HUES48 (cell line): ENCODE measurements around the gene SERPINE1.

ENCODE experiments used
- H3K27ac ChIP-seq: one replicate; pipeline ENCODE4 v1.7.0; 2013; ENCODE audit warnings: low read depth, low read length, inconsistent platforms
- H3K27me3 ChIP-seq: 2 replicates; pipeline ENCODE4 v1.6.1; 2013; ENCODE audit warnings: mild to moderate bottlenecking, low read length; ENCODE audit not compliant: control insufficient read depth, insufficient read depth
- H3K36me3 ChIP-seq: 2 replicates; pipeline ENCODE4 v1.6.1; 2013; ENCODE audit warnings: low read length; ENCODE audit not compliant: control insufficient read depth, insufficient read depth
- H3K4me1 ChIP-seq: 2 replicates; pipeline ENCODE4 v1.6.1; 2013; ENCODE audit warnings: mild to moderate bottlenecking, low read length; ENCODE audit not compliant: control insufficient read depth, insufficient read depth
- H3K4me3 ChIP-seq: 2 replicates; pipeline ENCODE4 v1.5.1; 2013; ENCODE audit warnings: mild to moderate bottlenecking, low read depth, low read length
- H3K9ac ChIP-seq: 2 replicates; pipeline ENCODE4 v1.6.1; 2013; ENCODE audit warnings: mild to moderate bottlenecking, low read depth, low read length, moderate library complexity
- H3K9me3 ChIP-seq: 2 replicates; pipeline ENCODE4 v1.6.1; 2013; ENCODE audit warnings: low read length; ENCODE audit not compliant: control insufficient read depth, insufficient read depth

SERPINE1 gene

DNA sequence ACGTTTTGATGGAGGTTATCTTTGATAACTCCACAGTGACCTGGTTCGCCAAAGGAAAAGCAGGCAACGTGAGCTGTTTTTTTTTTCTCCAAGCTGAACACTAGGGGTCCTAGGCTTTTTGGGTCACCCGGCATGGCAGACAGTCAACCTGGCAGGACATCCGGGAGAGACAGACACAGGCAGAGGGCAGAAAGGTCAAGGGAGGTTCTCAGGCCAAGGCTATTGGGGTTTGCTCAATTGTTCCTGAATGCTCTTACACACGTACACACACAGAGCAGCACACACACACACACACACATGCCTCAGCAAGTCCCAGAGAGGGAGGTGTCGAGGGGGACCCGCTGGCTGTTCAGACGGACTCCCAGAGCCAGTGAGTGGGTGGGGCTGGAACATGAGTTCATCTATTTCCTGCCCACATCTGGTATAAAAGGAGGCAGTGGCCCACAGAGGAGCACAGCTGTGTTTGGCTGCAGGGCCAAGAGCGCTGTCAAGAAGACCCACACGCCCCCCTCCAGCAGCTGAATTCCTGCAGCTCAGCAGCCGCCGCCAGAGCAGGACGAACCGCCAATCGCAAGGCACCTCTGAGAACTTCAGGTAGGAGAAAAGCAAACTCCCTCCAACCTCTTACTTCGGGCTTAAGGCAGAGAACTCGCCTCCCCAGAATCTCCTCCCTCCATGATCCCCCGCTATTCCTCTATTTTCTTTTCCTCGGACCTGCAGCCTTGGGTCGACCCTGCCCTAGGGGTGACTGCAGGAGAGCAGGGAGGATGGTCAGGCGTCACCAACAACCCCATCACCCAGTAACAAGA lies at the start of gene SERPINE1:
Gene SERPINE1, plus strand, starts transcription at position 454 of the 809 bp plus-strand sequence. CDS start 1,290 bp downstream, outside the sequence.
- H3K9me3 ChIP-seq = no peaks in the 10 kb centered on the region
- H3K4me3 ChIP-seq = 0 out of 2 replicates have a peak within 1 kb of the TSS, but pooled peaks have one; percentile 12
- no peak within 1 kb of the TSS for H3K9ac ChIP-seq
- no peaks in the 10 kb centered on the region for H3K36me3 ChIP-seq
- H3K27ac ChIP-seq = peak within 1 kb of the TSS; percentile 11
- H3K4me1 ChIP-seq = peaks cover 23% of the 10 kb centered on the region
- H3K27me3 ChIP-seq = no peaks in the 10 kb centered on the region

DNA sequence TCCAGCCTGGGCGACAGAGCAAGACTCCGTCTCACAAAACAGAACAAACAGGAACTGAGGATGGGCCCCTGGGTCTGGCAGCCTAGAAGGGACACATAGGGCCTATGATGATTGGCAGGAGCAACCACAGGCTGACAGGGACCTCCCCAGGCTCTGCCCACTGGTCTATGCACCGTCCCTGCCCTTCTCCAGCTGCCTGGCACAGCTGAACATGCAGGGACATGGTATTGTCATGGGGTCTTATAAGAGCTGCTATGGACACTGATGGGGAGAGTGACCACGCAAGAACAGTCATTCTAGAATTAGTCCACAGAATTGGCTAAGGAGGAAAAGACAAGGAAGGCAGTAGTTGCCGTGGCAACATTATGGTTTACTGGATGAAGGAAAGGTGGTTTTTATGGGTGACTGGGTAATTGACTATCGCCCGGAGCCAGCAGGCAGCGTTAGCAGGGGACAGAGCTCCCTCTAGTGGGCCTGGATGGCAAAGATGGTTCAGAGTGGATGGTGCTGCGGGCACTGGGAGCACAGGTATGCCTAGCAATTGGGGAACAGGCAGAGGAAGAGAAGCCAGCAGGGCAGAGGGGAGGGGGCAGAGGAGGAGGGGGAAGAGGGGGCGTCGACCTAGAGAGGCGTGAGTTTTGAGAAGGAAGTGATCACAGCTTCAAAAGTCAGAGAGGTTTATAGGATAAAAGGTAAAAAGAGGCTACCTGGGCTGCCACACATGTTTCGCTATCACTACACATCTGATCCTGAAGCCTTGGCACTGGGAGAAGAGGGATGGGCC lies 49.4 kb upstream of the SERPINE1 start:
- H3K4me3 ChIP-seq = no peak overlapping the region

DNA sequence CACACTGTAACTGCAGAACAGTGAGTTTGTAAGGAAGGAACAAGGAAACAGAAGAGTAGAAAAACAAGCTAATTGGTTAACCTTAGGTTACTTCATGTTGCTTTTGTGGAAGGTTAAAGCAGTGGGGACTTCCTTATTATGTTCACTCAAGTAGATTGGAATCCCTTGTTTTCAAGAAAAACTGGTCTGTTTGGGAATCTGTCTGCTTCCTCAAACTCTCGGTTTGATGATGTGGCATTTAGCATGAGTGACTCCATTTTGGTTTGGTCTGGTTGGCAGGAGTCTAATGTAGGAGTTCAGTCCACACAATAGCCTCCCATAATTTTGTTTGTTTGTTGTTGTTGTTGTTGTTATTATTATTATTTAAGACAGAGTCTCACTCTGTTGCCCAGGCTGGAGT lies 45.5 kb upstream of the SERPINE1 start:
- H3K9me3 ChIP-seq = no peaks in the 10 kb centered on the region
- H3K4me3 ChIP-seq = no peak overlapping the region
- H3K27me3 ChIP-seq = no peaks in the 10 kb centered on the region
- H3K4me1 ChIP-seq = peaks cover 11% of the 10 kb centered on the region
- no peak overlapping the region for H3K9ac ChIP-seq
- no peaks in the 10 kb centered on the region for H3K36me3 ChIP-seq
- no peak overlapping the region for H3K27ac ChIP-seq

More for the DNA sequence above, 49.4 kb upstream of the SERPINE1 start:
- H3K27me3 ChIP-seq = no peaks in the 10 kb centered on the region
- H3K9me3 ChIP-seq = no peaks in the 10 kb centered on the region
- H3K9ac ChIP-seq = no peak overlapping the region
- no peaks in the 10 kb centered on the region; the same call in 1 of the 2 replicates for H3K4me1 ChIP-seq
- H3K27ac ChIP-seq = no peak overlapping the region
- H3K36me3 ChIP-seq = no peaks in the 10 kb centered on the region

DNA sequence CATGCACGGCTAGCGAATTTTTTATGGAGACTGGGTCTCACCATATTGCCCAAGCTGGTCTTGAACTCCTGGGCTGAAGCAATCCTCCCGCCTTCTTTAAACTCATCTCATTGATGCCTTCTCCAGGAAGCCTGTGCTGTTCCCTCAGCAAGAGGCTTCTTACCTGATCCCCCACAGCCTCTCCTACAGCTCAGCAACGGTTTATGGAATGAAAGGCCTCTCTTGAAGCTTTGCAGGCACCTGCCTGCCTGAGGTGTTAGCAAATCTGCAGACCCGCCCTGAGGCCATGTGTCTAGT lies 42.1 kb upstream of the SERPINE1 start:
- Histone ChIP-seq H3K27ac (peak overlapping the region; percentile 87), H3K4me3 (peak overlapping the region; percentile 75), H3K9ac (no peak overlapping the region), H3K36me3 (peaks cover 9% of the 10 kb centered on the region), H3K27me3 (no peaks in the 10 kb centered on the region), H3K4me1 (peaks cover 11% of the 10 kb centered on the region; the same call in 1 of the 2 replicates), H3K9me3 (no peaks in the 10 kb centered on the region)

DNA sequence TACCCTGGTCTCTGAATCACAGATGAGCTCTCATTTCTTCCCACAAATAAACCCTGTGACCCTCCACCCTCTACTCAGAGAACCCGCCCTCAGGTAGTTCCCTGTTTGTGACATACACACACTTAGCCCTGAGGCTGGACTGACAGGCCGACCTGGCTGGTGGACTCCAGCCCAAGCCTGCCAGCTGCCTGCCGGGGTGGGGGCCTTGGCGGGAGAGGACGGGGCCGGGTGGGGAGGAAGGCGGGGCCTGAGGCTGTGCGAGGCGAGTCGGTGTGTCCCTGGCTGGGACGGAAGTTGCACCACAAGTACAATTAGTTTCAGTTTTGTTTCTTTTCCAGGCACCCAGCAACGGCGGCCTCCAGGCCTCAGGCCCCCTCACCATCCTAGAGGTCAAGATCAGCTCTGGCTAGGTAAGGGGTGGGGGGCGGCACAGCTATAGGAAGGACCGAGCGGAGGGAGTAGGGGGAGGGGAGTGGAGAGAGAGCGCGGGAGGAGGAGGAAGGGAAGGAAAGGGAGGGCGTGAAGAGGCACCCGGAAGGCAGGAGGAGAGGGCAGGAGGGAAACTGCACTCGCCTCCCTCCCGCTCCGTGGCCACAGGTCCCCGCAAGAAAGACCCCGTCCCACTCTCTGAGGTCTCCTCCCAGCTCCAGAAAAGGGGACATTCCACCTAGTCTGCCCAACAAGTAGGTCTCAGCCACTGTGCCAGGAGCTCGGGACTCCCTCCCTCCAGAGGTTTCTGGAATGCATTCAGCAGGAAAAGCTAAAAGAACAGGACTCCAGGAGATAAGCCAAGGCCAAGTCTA lies 41.5 kb upstream of the SERPINE1 start, which contains the start of gene TRIM56:
Gene TRIM56, plus strand, starts transcription at position 320 of the 803 bp plus-strand sequence. CDS start 1,832 bp downstream, outside the sequence.
- no peaks in the 10 kb centered on the region for H3K9me3 ChIP-seq
- H3K27ac ChIP-seq = peak within 1 kb of the TSS; percentile 87
- peaks cover 9% of the 10 kb centered on the region for H3K36me3 ChIP-seq
- H3K27me3 ChIP-seq = no peaks in the 10 kb centered on the region
- H3K4me3 ChIP-seq = peak within 1 kb of the TSS; percentile 75
- H3K9ac ChIP-seq = peak within 1 kb of the TSS; percentile 71
- H3K4me1 ChIP-seq = peaks cover 11% of the 10 kb centered on the region; the same call in 1 of the 2 replicates

DNA sequence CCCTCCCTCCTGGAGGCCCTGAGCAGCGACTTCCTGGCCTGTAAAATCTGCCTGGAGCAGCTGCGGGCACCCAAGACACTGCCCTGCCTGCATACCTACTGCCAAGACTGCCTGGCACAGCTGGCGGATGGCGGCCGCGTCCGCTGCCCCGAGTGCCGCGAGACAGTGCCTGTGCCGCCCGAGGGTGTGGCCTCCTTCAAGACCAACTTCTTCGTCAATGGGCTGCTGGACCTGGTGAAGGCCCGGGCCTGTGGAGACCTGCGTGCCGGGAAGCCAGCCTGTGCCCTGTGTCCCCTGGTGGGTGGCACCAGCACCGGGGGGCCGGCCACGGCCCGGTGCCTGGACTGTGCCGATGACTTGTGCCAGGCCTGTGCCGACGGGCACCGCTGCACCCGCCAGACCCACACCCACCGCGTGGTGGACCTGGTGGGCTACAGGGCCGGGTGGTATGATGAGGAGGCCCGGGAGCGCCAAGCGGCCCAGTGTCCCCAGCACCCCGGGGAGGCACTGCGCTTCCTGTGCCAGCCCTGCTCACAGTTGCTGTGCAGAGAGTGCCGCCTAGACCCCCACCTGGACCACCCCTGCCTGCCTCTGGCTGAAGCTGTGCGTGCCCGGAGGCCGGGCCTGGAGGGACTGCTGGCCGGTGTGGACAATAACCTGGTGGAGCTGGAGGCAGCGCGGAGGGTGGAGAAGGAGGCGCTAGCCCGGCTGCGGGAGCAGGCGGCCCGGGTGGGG lies 39.4 kb upstream of the SERPINE1 start:
- H3K9me3 ChIP-seq = no peaks in the 10 kb centered on the region
- H3K9ac ChIP-seq = no peak overlapping the region
- no peaks in the 10 kb centered on the region for H3K27me3 ChIP-seq
- no peak overlapping the region for H3K27ac ChIP-seq
- peaks cover 9% of the 10 kb centered on the region for H3K36me3 ChIP-seq
- no peak overlapping the region for H3K4me3 ChIP-seq
- H3K4me1 ChIP-seq = peaks cover 11% of the 10 kb centered on the region; the same call in 1 of the 2 replicates

DNA sequence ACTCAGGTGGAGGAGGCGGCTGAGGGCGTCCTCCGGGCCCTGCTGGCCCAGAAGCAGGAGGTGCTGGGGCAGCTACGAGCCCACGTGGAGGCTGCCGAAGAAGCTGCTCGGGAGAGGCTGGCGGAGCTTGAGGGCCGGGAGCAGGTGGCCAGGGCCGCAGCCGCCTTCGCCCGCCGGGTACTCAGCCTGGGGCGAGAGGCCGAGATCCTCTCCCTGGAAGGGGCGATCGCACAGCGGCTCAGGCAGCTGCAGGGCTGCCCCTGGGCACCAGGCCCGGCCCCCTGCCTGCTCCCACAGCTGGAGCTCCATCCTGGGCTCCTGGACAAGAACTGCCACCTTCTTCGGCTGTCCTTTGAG lies 38.9 kb upstream of the SERPINE1 start:
- Histone ChIP-seq H3K4me3 (no peak overlapping the region), H3K36me3 (peaks cover 9% of the 10 kb centered on the region), H3K4me1 (peaks cover 11% of the 10 kb centered on the region; the same call in 1 of the 2 replicates), H3K9me3 (no peaks in the 10 kb centered on the region), H3K27me3 (no peaks in the 10 kb centered on the region), H3K9ac (no peak overlapping the region), H3K27ac (no peak overlapping the region)

DNA sequence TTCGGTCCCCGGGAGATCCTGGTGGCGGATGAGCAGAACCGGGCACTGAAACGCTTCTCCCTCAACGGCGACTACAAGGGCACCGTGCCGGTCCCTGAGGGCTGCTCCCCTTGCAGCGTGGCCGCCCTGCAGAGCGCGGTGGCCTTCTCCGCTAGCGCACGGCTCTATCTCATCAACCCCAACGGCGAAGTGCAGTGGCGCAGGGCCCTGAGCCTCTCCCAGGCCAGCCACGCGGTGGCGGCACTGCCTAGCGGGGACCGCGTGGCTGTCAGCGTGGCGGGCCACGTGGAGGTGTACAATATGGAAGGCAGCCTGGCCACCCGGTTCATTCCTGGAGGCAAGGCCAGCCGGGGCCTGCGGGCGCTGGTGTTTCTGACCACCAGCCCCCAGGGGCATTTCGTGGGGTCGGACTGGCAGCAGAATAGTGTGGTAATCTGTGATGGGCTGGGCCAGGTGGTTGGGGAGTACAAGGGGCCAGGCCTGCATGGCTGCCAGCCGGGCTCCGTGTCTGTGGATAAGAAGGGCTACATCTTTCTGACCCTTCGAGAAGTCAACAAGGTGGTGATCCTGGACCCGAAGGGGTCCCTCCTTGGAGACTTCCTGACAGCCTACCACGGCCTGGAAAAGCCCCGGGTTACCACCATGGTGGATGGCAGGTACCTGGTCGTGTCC lies 37.9 kb upstream of the SERPINE1 start:
- H3K27ac ChIP-seq = no peak overlapping the region
- H3K9ac ChIP-seq = no peak overlapping the region
- peaks cover 11% of the 10 kb centered on the region; the same call in 1 of the 2 replicates for H3K4me1 ChIP-seq
- H3K9me3 ChIP-seq = no peaks in the 10 kb centered on the region
- H3K36me3 ChIP-seq = peaks cover 9% of the 10 kb centered on the region
- no peak overlapping the region for H3K4me3 ChIP-seq
- H3K27me3 ChIP-seq = no peaks in the 10 kb centered on the region

DNA sequence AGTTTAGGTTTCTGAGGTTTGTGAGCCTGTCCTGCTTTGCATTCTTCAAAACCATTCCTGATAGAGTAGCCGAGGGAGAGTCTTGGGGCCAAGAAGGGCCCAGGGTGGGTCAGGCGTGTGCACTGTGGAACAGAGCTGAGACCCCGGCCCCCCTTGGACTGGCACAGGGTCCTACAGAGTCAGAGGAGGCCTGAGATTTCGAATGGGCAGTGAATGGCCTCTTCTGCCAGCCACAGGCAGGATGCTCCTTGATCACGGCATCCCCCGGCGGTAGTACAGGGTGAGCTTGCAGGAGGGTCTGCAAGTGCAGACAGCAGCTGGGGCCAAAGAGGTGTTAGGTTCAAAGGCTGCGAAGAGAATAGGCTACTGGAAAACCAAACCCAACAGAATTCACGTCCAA lies 37.0 kb upstream of the SERPINE1 start:
- H3K36me3 ChIP-seq = peaks cover 9% of the 10 kb centered on the region
- no peak overlapping the region for H3K27ac ChIP-seq
- no peaks in the 10 kb centered on the region for H3K27me3 ChIP-seq
- H3K4me3 ChIP-seq = no peak overlapping the region
- H3K9ac ChIP-seq = no peak overlapping the region
- H3K4me1 ChIP-seq = peaks cover 6% of the 10 kb centered on the region; the same call in 1 of the 2 replicates
- no peaks in the 10 kb centered on the region for H3K9me3 ChIP-seq
